NCI-H146 (cell line): ENCODE measurements around the gene TRPM8.

Experiments
- DNase-seq: peaks from one replicate; lab custom pipeline; 2025; lab: John Stamatoyannopoulos, UW

TRPM8 gene

GRCh38 chr2:234048049-234048448 lies 130.9 kb downstream of the TRPM8 start:
- DNase-seq, result no peak

- DNase-seq, result no peak
These were observed 133.4 kb downstream of the TRPM8 start, which contains the start of gene SPP2 for GRCh38 chr2:234050455-234051135. TSS of gene SPP2 (plus strand) at chr2:234050702. CDS start at chr2:234050787, 85 bp downstream.

- DNase-seq, result no peak
These were observed 134.3 kb downstream of the TRPM8 start for GRCh38 chr2:234051374-234052070.

DNA sequence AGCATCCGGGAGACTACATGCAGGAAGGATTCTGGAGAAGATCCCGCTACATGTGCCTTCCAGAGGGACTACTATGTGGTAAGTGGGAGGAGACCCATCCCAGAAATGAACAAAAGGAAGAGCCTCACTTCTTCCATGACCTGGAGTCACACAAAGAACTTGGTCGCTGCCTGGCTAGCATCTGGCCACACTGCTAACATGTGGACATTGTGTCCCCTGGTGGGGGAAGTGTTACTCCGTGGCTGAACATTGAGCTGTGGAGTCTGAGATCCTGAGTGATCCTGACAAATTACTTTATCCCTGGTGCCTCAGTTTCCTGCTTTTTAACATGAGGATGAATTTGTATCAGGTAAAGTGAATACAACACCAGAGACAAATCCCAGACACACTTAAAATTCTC lies 141.7 kb downstream of the TRPM8 start:
- no peak for DNase-seq

DNA sequence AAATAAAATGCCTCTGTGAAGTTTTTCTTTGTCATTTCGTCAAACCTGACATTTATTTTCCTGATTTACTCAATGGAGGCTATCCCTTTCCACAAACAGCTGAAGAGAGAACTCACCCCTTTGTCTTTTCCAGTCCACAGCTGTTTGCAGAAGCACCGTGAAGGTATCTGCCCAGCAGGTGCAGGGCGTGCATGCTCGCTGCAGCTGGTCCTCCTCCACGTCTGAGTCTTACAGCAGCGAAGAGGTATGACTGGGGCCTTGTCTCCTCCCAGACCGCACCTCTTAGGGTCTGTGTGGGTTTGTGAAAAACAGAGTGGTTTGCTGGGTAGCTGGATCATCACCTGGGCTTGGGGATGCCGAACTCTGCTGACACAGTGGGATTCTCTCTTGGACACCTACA lies 143.1 kb downstream of the TRPM8 start:
- DNase-seq, result peak; percentile 84

- no peak for DNase-seq
These were observed 144.6 kb downstream of the TRPM8 start for GRCh38 chr2:234061624-234062257.

DNA sequence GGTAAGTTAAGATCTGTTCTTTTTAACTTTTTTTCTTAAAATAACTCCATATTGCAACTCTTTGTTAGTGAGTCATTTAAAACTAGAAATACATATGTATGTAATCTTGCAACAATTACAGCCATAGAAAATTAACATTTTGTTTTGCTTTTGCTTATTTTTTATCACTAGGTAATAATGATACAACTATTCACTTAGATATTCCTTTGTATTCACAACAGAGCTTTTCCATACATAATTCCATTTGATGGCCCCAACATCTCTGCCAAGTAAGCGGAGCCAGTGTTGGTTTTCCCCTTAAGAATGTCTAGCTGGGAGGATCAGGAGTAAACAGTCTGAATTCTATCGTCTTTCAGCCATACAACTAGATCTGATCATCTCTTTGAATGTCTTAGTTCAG lies 149.4 kb downstream of the TRPM8 start:
- DNase-seq, result no peak
